Measurements from ENCODE around the gene TM2D1. TPM values are rescaled to one million over a fixed set of nuclear protein-coding genes. Genes with fewer than 3 reads are reported as not detected.

The TM2D1 gene
- total and polyA plus RNA-seq, 10 of the 15 experiments (the other 5 are each of a cell fraction or from before 2014, with no cell fraction given), result 21.0 to 46.6 (median 36.7) TPM

GRCh38 chr1:61699911-61700851, 24.8 kb downstream of the TM2D1 start:
- BruUV-seq (replicated peaks), result TSS peak; percentile 27
- SMC1A ChIA-PET (ENCODE audit: uncharacterized antibody, unreplicated experiment), result interaction anchor here (0.8 kb wide), 1 partner anchor 14 kb away, joined by 3 read pairs; no protein-coding TSS in a partner anchor
- Histone ChIP-seq H3K79me2 (ENCODE audit: control insufficient read depth, insufficient read depth, low read length) (no peaks in the 10 kb centered on the region), H3K9me3 (replicated peaks; ENCODE audit: control insufficient read depth, insufficient read depth, low read length) (no peaks in the 10 kb centered on the region), H4K20me1 (ENCODE audit: control insufficient read depth, insufficient read depth) (no peaks in the 10 kb centered on the region), H3K36me3 (ENCODE audit: control insufficient read depth in 2 of 2, insufficient read depth in 2 of 2, low read length in 1 of 2) (peaks cover 0 to 6% of the 10 kb centered on the region in 2 experiments; a peak in 2 of 4 replicates), H3K27ac (ENCODE audit: control insufficient read depth, insufficient read depth) (no peak overlapping the region), H2AFZ (ENCODE audit: control insufficient read depth, low read depth, low read length) (no peak overlapping the region), H3K4me1 (ENCODE audit: control insufficient read depth, insufficient read depth, low read length) (no peaks in the 10 kb centered on the region), H3K27me3 (replicated peaks in 1 of 2; ENCODE audit: control insufficient read depth in 2 of 2, insufficient read depth in 2 of 2, low read length in 1 of 2) (no peaks in the 10 kb centered on the region), H3K9ac (ENCODE audit: control insufficient read depth, insufficient read depth, low read length) (no peak overlapping the region), H3K4me3 (no peak overlapping the region), H3K4me2 (ENCODE audit: control insufficient read depth, insufficient read depth) (no peak overlapping the region)
- no peak for FAIRE-seq
- ATAC-seq, result no peak
- POLR2A ChIA-PET, result interaction anchor here (0.6 to 1.3 kb wide), 3 partner anchors 15 to 45 kb away, joined by 4 to 5 read pairs (median 5); no protein-coding TSS in a partner anchor
- CTCF ChIA-PET, result interaction anchor here (0.5 kb wide), 1 partner anchor 76 kb away, joined by 5 read pairs; no protein-coding TSS in a partner anchor
- TF ChIP-seq ZNF217 (IDR thresholded peaks at IDR 0.05) (no peak), REST (IDR thresholded peaks at IDR 0.05; ENCODE audit: low read depth, low read length) (no peak)
- in situ Hi-C loops (cut with MboI), result no loop called here
- no peak for DNase-seq (ENCODE audit: low read depth, low spot score)
- WGBS (ENCODE audit: insufficient coverage, insufficient replicate concordance, low lambda C conversion rate, missing lambda C conversion rate), result 95% methylated on average over 3 of the region's 3 CpGs
- intact Hi-C loops (cut with micrococcal nuclease; ENCODE audit: unreplicated experiment), result no loop called here
- RAD21 ChIA-PET (ENCODE audit: unreplicated experiment), result no interaction called here

Data from GM12878 (cell line).